ENCODE data around the gene MTFR2.

The MTFR2 gene

DNA sequence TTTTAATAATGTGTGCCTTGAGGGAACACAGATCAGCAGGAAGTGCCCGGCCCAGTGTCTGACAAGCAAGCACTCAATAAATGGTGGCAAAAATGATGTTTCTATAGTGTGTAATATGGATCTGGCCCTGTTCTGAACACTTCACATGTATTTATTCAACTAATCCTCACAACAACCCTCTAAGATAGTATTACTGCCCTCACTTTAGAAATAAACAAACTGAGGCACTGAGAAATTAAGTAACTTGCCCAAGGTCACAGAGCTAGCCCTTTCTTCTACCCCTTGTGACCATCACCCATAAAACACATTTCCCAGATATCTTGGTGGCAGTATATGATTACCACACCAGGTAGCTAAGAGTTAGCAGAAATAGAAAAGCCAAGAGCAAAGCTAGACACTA lies 12.8 kb upstream of the MTFR2 start:
- TF ChIP-seq, protein P1, sequence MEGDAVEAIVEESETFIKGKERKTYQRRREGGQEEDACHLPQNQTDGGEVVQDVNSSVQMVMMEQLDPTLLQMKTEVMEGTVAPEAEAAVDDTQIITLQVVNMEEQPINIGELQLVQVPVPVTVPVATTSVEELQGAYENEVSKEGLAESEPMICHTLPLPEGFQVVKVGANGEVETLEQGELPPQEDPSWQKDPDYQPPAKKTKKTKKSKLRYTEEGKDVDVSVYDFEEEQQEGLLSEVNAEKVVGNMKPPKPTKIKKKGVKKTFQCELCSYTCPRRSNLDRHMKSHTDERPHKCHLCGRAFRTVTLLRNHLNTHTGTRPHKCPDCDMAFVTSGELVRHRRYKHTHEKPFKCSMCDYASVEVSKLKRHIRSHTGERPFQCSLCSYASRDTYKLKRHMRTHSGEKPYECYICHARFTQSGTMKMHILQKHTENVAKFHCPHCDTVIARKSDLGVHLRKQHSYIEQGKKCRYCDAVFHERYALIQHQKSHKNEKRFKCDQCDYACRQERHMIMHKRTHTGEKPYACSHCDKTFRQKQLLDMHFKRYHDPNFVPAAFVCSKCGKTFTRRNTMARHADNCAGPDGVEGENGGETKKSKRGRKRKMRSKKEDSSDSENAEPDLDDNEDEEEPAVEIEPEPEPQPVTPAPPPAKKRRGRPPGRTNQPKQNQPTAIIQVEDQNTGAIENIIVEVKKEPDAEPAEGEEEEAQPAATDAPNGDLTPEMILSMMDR (IDR thresholded peaks at IDR 0.05; ENCODE audit: insufficient read depth, low read length, missing control alignments), result no peak
- POLR2A ChIA-PET, result no interaction called here
- CTCF ChIA-PET, result interaction anchor here (1.3 kb wide), 1 partner anchor 11 kb away, joined by 4 read pairs; no protein-coding TSS in a partner anchor
- H3K4me3 ChIP-seq (ENCODE audit: low read depth, low read length), result no peak overlapping the region
- DNase-seq (ENCODE audit: low read depth, low spot score), result no peak

GRCh38 chr6:136254851-136255466 lies 4.8 kb upstream of the MTFR2 start:
- no peak overlapping the region for H3K4me3 ChIP-seq (ENCODE audit: low read depth, low read length)
- POLR2A ChIA-PET, result no interaction called here
- CTCF ChIA-PET, result interaction anchor here (0.7 to 1.5 kb wide), 2 partner anchors 27 to 749 kb away, joined by 3 read pairs; no protein-coding TSS in a partner anchor
- no peak for DNase-seq (ENCODE audit: low read depth, low spot score)
- TF ChIP-seq, protein P1 (IDR thresholded peaks at IDR 0.05; ENCODE audit: insufficient read depth, low read length, missing control alignments), result no peak

- DNase-seq (ENCODE audit: low read depth, low spot score), result no peak
- CTCF ChIA-PET, result interaction anchor here (1.5 kb wide), 1 partner anchor 28 kb away, joined by 3 read pairs; no protein-coding TSS in a partner anchor
- no peak overlapping the region for H3K4me3 ChIP-seq (ENCODE audit: low read depth, low read length)
- POLR2A ChIA-PET, result no interaction called here
- TF ChIP-seq, protein P1 (IDR thresholded peaks at IDR 0.05; ENCODE audit: insufficient read depth, low read length, missing control alignments), result no peak
Observed at GRCh38 chr6:136253734-136254133, 3.6 kb upstream of the MTFR2 start.

GRCh38 chr6:136252441-136252840 lies 2.3 kb upstream of the MTFR2 start:
- no peak for DNase-seq (ENCODE audit: low read depth, low spot score)
- TF ChIP-seq, protein P1 (IDR thresholded peaks at IDR 0.05; ENCODE audit: insufficient read depth, low read length, missing control alignments), result no peak
- POLR2A ChIA-PET, result no interaction called here
- CTCF ChIA-PET, result interaction anchor here (0.8 to 0.9 kb wide), 2 partner anchors 11 to 21 kb away, joined by 3 to 4 read pairs; no protein-coding TSS in a partner anchor
- no peak overlapping the region for H3K4me3 ChIP-seq (ENCODE audit: low read depth, low read length)

GRCh38 chr6:136251394-136251793 lies 1.3 kb upstream of the MTFR2 start:
- no peak overlapping the region for H3K4me3 ChIP-seq (ENCODE audit: low read depth, low read length)
- ChIA-PET CTCF (interaction anchor here (0.8 to 1.5 kb wide), 5 partner anchors 12 to 715 kb away, joined by 3 to 4 read pairs (median 3); no protein-coding TSS in a partner anchor), POLR2A (interaction anchor here (1.5 kb wide), 1 partner anchor 38 kb away, joined by 11 read pairs; the partner anchor contains the start of gene BCLAF1)
- TF ChIP-seq, protein P1 (IDR thresholded peaks at IDR 0.05; ENCODE audit: insufficient read depth, low read length, missing control alignments), result no peak
- DNase-seq (ENCODE audit: low read depth, low spot score), result no peak

DNA sequence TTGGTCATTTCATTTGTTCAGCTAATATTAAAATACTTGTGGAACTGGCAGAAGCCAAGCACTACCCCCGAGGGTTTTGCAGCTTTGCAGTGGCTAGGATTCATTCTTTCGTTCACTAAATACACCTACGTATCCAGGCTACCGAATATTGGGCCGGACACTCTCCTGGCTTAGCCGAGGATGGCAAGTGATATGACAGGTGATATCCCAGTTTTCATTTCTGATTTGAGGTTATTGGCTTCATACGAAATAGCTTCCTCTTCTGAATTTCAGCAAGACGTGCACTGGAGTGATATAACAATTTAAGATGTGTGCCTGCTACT lies 536 bp upstream of the MTFR2 start:
- CTCF ChIA-PET, result interaction anchor here (0.8 to 1.5 kb wide), 6 partner anchors 11 to 745 kb away, joined by 3 to 5 read pairs (median 4); no protein-coding TSS in a partner anchor
- POLR2A ChIA-PET, result interaction anchor here (0.6 to 1.7 kb wide), 4 partner anchors 24 to 752 kb away, joined by 3 to 11 read pairs (median 4); partner anchors contain the start of gene BCLAF1
- TF ChIP-seq, protein P1 (IDR thresholded peaks at IDR 0.05; ENCODE audit: insufficient read depth, low read length, missing control alignments), result no peak
- H3K4me3 ChIP-seq (ENCODE audit: low read depth, low read length), result peak overlapping the region; percentile 96
- no peak for DNase-seq (ENCODE audit: low read depth, low spot score)

All from AG04449 (cell line).